ENCODE data around the gene OR12D1.

OR12D1 gene

GRCh38 chr6:29399525-29399924 is 15.2 kb upstream of the OR12D1 start:
- TF ChIP-seq ZNF8 (CRISPR knock-in tag; IDR thresholded peaks at IDR 0.05) (no peak), ZFP30 (CRISPR knock-in tag; IDR thresholded peaks at IDR 0.05) (no peak), PATZ1 (CRISPR knock-in tag; IDR thresholded peaks at IDR 0.05; ENCODE audit: borderline replicate concordance) (no peak), CSRNP3 (CRISPR knock-in tag; IDR thresholded peaks at IDR 0.05) (no peak), ESRRG (CRISPR knock-in tag; IDR thresholded peaks at IDR 0.05) (no peak), POU6F1 (CRISPR knock-in tag; IDR thresholded peaks at IDR 0.05; ENCODE audit: borderline replicate concordance, low read depth) (no peak), ARNTL (CRISPR knock-in tag; IDR thresholded peaks at IDR 0.05; ENCODE audit: borderline replicate concordance, low read depth) (no peak)
- no peak for ATAC-seq

- no peak for ATAC-seq
- TF ChIP-seq GLIS3 (CRISPR knock-in tag; IDR thresholded peaks at IDR 0.05) (no peak), ZNF565 (CRISPR knock-in tag; conservative IDR thresholded peaks at IDR 0.05; ENCODE audit: low read depth) (no peak), SNAI2 (CRISPR knock-in tag; IDR thresholded peaks at IDR 0.05) (no peak)
These were observed 10.9 kb upstream of the OR12D1 start for GRCh38 chr6:29403801-29404200.

- ATAC-seq, result no peak
- no peak for TF ChIP-seq CSDC2 (CRISPR knock-in tag; IDR thresholded peaks at IDR 0.05)
- no peak for TF ChIP-seq TOX (CRISPR knock-in tag; IDR thresholded peaks at IDR 0.05; ENCODE audit: borderline replicate concordance)
- TF ChIP-seq ZNF70 (CRISPR knock-in tag; IDR thresholded peaks at IDR 0.05), result no peak
- TF ChIP-seq ISL1 (CRISPR knock-in tag; IDR thresholded peaks at IDR 0.05), result no peak
These were observed 4.8 kb downstream of the OR12D1 start for GRCh38 chr6:29419516-29419915.

GRCh38 chr6:29424168-29424567 is 9.4 kb downstream of the OR12D1 start:
- no peak for ATAC-seq
- TF ChIP-seq SNAI2 (CRISPR knock-in tag; IDR thresholded peaks at IDR 0.05), result no peak
- TF ChIP-seq TOX (CRISPR knock-in tag; IDR thresholded peaks at IDR 0.05; ENCODE audit: borderline replicate concordance), result no peak
- no peak for TF ChIP-seq ZNF565 (CRISPR knock-in tag; conservative IDR thresholded peaks at IDR 0.05; ENCODE audit: low read depth)
- TF ChIP-seq CSRNP3 (CRISPR knock-in tag; IDR thresholded peaks at IDR 0.05), result no peak
- no peak for TF ChIP-seq ZNF70 (CRISPR knock-in tag; IDR thresholded peaks at IDR 0.05)

GRCh38 chr6:29424575-29424974 is 9.8 kb downstream of the OR12D1 start:
- ATAC-seq, result no peak
- no peak for TF ChIP-seq ESRRG (CRISPR knock-in tag; IDR thresholded peaks at IDR 0.05)
- no peak for TF ChIP-seq BACH2 (CRISPR knock-in tag; IDR thresholded peaks at IDR 0.05; ENCODE audit: borderline replicate concordance)
- TF ChIP-seq ZNF8 (CRISPR knock-in tag; IDR thresholded peaks at IDR 0.05), result no peak
- no peak for TF ChIP-seq ZNF70 (CRISPR knock-in tag; IDR thresholded peaks at IDR 0.05)
- no peak for TF ChIP-seq TSHZ2 (CRISPR knock-in tag; IDR thresholded peaks at IDR 0.05)
- no peak for TF ChIP-seq OSR1 (CRISPR knock-in tag; IDR thresholded peaks at IDR 0.05)
- TF ChIP-seq SNAI2 (CRISPR knock-in tag; IDR thresholded peaks at IDR 0.05), result no peak
- no peak for TF ChIP-seq PATZ1 (CRISPR knock-in tag; IDR thresholded peaks at IDR 0.05; ENCODE audit: borderline replicate concordance)
- TF ChIP-seq TOX (CRISPR knock-in tag; IDR thresholded peaks at IDR 0.05; ENCODE audit: borderline replicate concordance), result no peak
- TF ChIP-seq ZFP3 (CRISPR knock-in tag; IDR thresholded peaks at IDR 0.05), result no peak
- no peak for TF ChIP-seq ZC3H10 (CRISPR knock-in tag; IDR thresholded peaks at IDR 0.05)
- no peak for TF ChIP-seq CSRNP3 (CRISPR knock-in tag; IDR thresholded peaks at IDR 0.05)
- no peak for TF ChIP-seq CREB5 (CRISPR knock-in tag; IDR thresholded peaks at IDR 0.05; ENCODE audit: low read depth)

All from SK-N-SH treated with all-trans-retinoic acid at 6 μM for 48 hours (cell line).